IMR-90 (cell line): Measurements from ENCODE around the gene ECPAS. TPM values are rescaled to one million over a fixed set of nuclear protein-coding genes. Genes with fewer than 3 reads are reported as not detected.

Experiments
- ATAC-seq: fragments of 200-7000 bp; cut with Tn5 transposase; 2 replicates; pipeline ENCODE4 v1.9.1; 2020; ENCODE audit warnings: low read depth, mild to moderate bottlenecking, moderate library complexity
- BruUV-seq: library from RNA; stranded (reverse); fragments of 400-500 nt; replicated peaks from 2 replicates; lab custom pipeline; 2021; lab: Mats Ljungman, UMichigan
- CTCF ChIA-PET: fragments of 300-600 bp; formaldehyde crosslinking; extraction: SDS; loops from one replicate; lab custom pipeline; 2021; ENCODE audit warnings: antibody characterized with exemption; lab: Yijun Ruan, JAX
- POLR2A ChIA-PET: fragments of 300-600 bp; sonication (Branson Sonifier 250); formaldehyde crosslinking; loops from one replicate; lab custom pipeline; 2022; ENCODE audit warnings: antibody characterized with exemption; ENCODE audit not compliant: unreplicated experiment; lab: Charles Lee
- DNase-seq: peaks from one replicate; pipeline ENCODE4 v3.0.0; 2013
- H2AFZ ChIP-seq: replicated peaks from 2 replicates; pipeline ENCODE3; 2013; ENCODE audit warnings: low read length, mild to moderate bottlenecking; ENCODE audit not compliant: poor library complexity
- H2AK5ac ChIP-seq: 2 replicates; pipeline ENCODE4 v1.6.1; 2013; ENCODE audit warnings: low read depth, low read length, inconsistent platforms
- H2AK9ac ChIP-seq: replicated peaks from 2 replicates; pipeline ENCODE3; 2013; ENCODE audit warnings: mild to moderate bottlenecking, low read depth, low read length, moderate library complexity; ENCODE audit not compliant: poor library complexity
- H2BK120ac ChIP-seq: 2 replicates; pipeline ENCODE4 v1.6.1; 2013; ENCODE audit warnings: low read depth, low read length, inconsistent platforms
- H2BK15ac ChIP-seq: 3 replicates; pipeline ENCODE4 v1.6.1; 2013; ENCODE audit warnings: low read depth, low read length, inconsistent platforms
- H2BK20ac ChIP-seq: 2 replicates; pipeline ENCODE4 v1.6.1; 2013; ENCODE audit warnings: low read depth, mild to moderate bottlenecking, inconsistent platforms, low read length, moderate library complexity
- H2BK5ac ChIP-seq: 2 replicates; pipeline ENCODE4 v1.6.1; 2013; ENCODE audit warnings: mild to moderate bottlenecking, low read depth, low read length, inconsistent platforms; ENCODE audit not compliant: poor library complexity, severe bottlenecking
- H3K14ac ChIP-seq: replicated peaks from 2 replicates; pipeline ENCODE4 v1.6.1; 2013; ENCODE audit warnings: low read depth, low read length, inconsistent platforms
- H3K18ac ChIP-seq: 2 replicates; pipeline ENCODE4 v1.6.1; 2013; ENCODE audit warnings: low read depth, low read length, control low read depth
- H3K23ac ChIP-seq: 2 replicates; pipeline ENCODE4 v1.6.1; 2013; ENCODE audit warnings: low read depth, low read length, inconsistent platforms
- H3K27ac ChIP-seq: 2 replicates; pipeline ENCODE4 v1.5.1; 2013; ENCODE audit warnings: mild to moderate bottlenecking, control low read depth, low read length; ENCODE audit not compliant: insufficient read depth
- H3K27me3 ChIP-seq: 2 replicates; pipeline ENCODE4 v1.6.1; 2013; ENCODE audit warnings: low read length; ENCODE audit not compliant: control insufficient read depth, insufficient read depth
- H3K36me3 ChIP-seq: 2 replicates; pipeline ENCODE4 v1.6.1; 2013; ENCODE audit warnings: low read length, mixed read lengths; ENCODE audit not compliant: control insufficient read depth, insufficient read depth
- H3K4ac ChIP-seq: 2 replicates; pipeline ENCODE4 v1.6.1; 2013; ENCODE audit warnings: low read depth, low read length, inconsistent platforms
- H3K4me1 ChIP-seq: 2 replicates; pipeline ENCODE4 v1.6.1; 2013; ENCODE audit warnings: low read length, mixed read lengths; ENCODE audit not compliant: control insufficient read depth, insufficient read depth
- H3K4me2 ChIP-seq: 2 replicates; pipeline ENCODE4 v1.6.1; 2013; ENCODE audit warnings: low read depth, mild to moderate bottlenecking, control low read depth, low read length, moderate library complexity
- H3K4me3 ChIP-seq: 2 replicates; pipeline ENCODE4 v1.5.1; 2013; ENCODE audit warnings: low read depth, mild to moderate bottlenecking, control low read depth, low read length, moderate library complexity; ENCODE audit not compliant: insufficient read depth
- H3K56ac ChIP-seq: 2 replicates; pipeline ENCODE4 v1.6.1; 2013; ENCODE audit warnings: low read length, inconsistent platforms; ENCODE audit not compliant: insufficient read depth; ENCODE audit errors: extremely low read depth
- H3K79me1 ChIP-seq, 2 experiments: 2 replicates each; pipeline ENCODE4 v1.6.1; 2013; ENCODE audit warnings: low read length in 2 of 2, inconsistent platforms in 1 of 2, low read depth in 1 of 2
- H3K9ac ChIP-seq: 2 replicates; pipeline ENCODE4 v1.6.1; 2013; ENCODE audit warnings: low read depth, low read length, control low read depth
- H3K9me1 ChIP-seq: 2 replicates; pipeline ENCODE4 v1.6.1; 2013; ENCODE audit warnings: low read length, inconsistent platforms; ENCODE audit not compliant: insufficient read depth
- H3K9me3 ChIP-seq: 2 replicates; pipeline ENCODE4 v1.6.1; 2013; ENCODE audit warnings: low read length; ENCODE audit not compliant: control insufficient read depth, insufficient read depth
- H4K20me1 ChIP-seq: 2 replicates; pipeline ENCODE4 v1.6.1; 2013; ENCODE audit warnings: low read length, inconsistent platforms; ENCODE audit not compliant: insufficient read depth
- H4K5ac ChIP-seq: 2 replicates; pipeline ENCODE4 v1.6.1; 2013; ENCODE audit warnings: mild to moderate bottlenecking, low read depth, low read length, control low read depth
- H4K8ac ChIP-seq, 2 experiments: 2 replicates each; pipeline ENCODE4 v1.6.1; 2013; ENCODE audit warnings: low read depth in 2 of 2, low read length in 2 of 2, control low read depth in 1 of 2, inconsistent platforms in 1 of 2
- H4K91ac ChIP-seq: 2 replicates; pipeline ENCODE4 v1.6.1; 2013; ENCODE audit warnings: low read depth, low read length, inconsistent platforms; ENCODE audit not compliant: insufficient read depth
- CHD1 ChIP-seq: IDR thresholded peaks from 2 replicates; pipeline ENCODE4 v1.6.1; 2012; ENCODE audit warnings: low read depth, low read length, improper control_type of control experiment
- CTCF ChIP-seq: conservative IDR thresholded peaks from 2 replicates; pipeline ENCODE4 v1.5.1; 2012; ENCODE audit warnings: mild to moderate bottlenecking, low read depth, low read length, improper control_type of control experiment
- FOS ChIP-seq: fragments of 150-350 bp; IDR thresholded peaks from 2 replicates; pipeline ENCODE4 v1.6.1; 2016; ENCODE audit warnings: low read depth, low read length
- MAZ ChIP-seq: IDR thresholded peaks from 2 replicates; pipeline ENCODE4 v1.6.1; 2012; ENCODE audit warnings: low read depth, mild to moderate bottlenecking, low read length, improper control_type of control experiment, moderate library complexity, borderline replicate concordance
- NFE2L2 ChIP-seq: fragments of 150-350 bp; IDR thresholded peaks from 2 replicates; pipeline ENCODE4 v1.6.1; 2016; ENCODE audit warnings: low read depth, mild to moderate bottlenecking, low read length
- RCOR1 ChIP-seq: IDR thresholded peaks from 2 replicates; pipeline ENCODE4 v1.6.1; 2012; ENCODE audit warnings: mild to moderate bottlenecking, low read length, improper control_type of control experiment; ENCODE audit not compliant: insufficient replicate concordance
- SMC3 ChIP-seq: fragments of 150-350 bp; IDR thresholded peaks from 2 replicates; pipeline ENCODE4 v1.6.1; 2016; ENCODE audit warnings: low read depth, mild to moderate bottlenecking, antibody characterized with exemption, low read length, moderate library complexity
- USF2 ChIP-seq: fragments of 150-350 bp; IDR thresholded peaks from 2 replicates; pipeline ENCODE4 v1.6.1; 2017; ENCODE audit warnings: mild to moderate bottlenecking, antibody characterized with exemption, low read length, low read depth
- WGBS, 2 experiments: methylation state at CpG; one replicate each; pipeline versions ENCODE4 v1.1.5 to v1.1.7; 2013; ENCODE audit warnings: missing lambda C conversion rate in 2 of 2; ENCODE audit not compliant: insufficient read length in 1 of 2; ENCODE audit errors: extremely low coverage in 2 of 2; 5-methylcytosine and 5-hydroxymethylcytosine counted together
- dilution Hi-C: fragments of 300-500 bp; cut with HindIII; formaldehyde crosslinking; loops from one replicate; pipeline ENCODE4 v1.14.3; 2018; ENCODE audit warnings: low sequenced_read_pairs; ENCODE audit not compliant: unreplicated experiment
- in situ Hi-C: fragments of 300-500 bp; cut with MboI; formaldehyde crosslinking; loops from 3 replicates; pipeline ENCODE4 v1.14.3; 2019; ENCODE audit warnings: low sequenced_read_pairs, inconsistent platforms, mixed read lengths
- intact Hi-C: fragments of 100-400 bp; cut with micrococcal nuclease; formaldehyde crosslinking; loops from 2 replicates; pipeline ENCODE4 v1.10.0; 2022
- polyA plus RNA-seq, 3 experiments: library from polyadenylated mRNA; depleted of rRNA; stranded (reverse); fragments of >200 nt; gene quantifications; 2 replicates each; pipeline ENCODE4 v1.2.3, GENCODE V29; 2012; ENCODE audit warnings: low replicate concordance in 1 of 3
- total RNA-seq: library from RNA; depleted of rRNA; stranded (reverse); fragments of >200 nt; gene quantifications from 2 replicates; pipeline ENCODE4 v1.2.3, GENCODE V29; 2012
- TF ChIP-seq, protein P1 (sequence below): fragments of 150-350 bp; IDR thresholded peaks from 2 replicates; pipeline ENCODE4 v1.6.1; 2016; ENCODE audit warnings: low read depth, mild to moderate bottlenecking, low read length, moderate library complexity, borderline replicate concordance

ECPAS gene
- total and polyA plus RNA-seq, 2 of the 4 experiments (the other 2 are of a cell fraction) = 20.1 to 54.8 TPM

DNA sequence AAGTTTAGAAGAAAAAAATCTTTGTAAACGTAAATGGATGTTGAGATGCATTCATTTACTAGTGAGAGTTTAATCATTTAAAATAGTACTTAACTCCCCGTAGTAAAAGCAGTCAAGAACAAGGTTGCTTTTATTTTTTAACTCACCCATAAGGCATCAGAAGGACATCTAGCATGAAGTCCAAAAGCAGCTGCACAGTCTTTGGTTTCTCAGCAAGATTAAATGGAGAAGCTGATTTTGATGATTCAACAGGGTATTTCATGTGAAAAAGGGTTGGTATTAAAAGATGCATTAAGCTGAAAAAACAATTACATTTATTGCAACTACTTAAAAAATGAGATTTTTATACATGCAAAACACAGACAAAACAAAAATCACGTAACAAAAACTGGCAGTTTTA lies 44.0 kb downstream of the ECPAS start:
- no CpG with 5 or more reads among the region's 3 CpGs for WGBS, 2 experiments
- Histone ChIP-seq H3K23ac (no peak overlapping the region), H3K56ac (no peak overlapping the region), H3K9me1 (no peaks in the 10 kb centered on the region), H3K18ac (no peak overlapping the region), H2BK120ac (no peak overlapping the region), H3K14ac (no peak overlapping the region), H3K27ac (no peak overlapping the region), H2AK9ac (no peak overlapping the region), H2AFZ (no peak overlapping the region), H3K36me3 (peaks cover 15% of the 10 kb centered on the region), H3K4ac (no peak overlapping the region), H3K4me3 (no peak overlapping the region), H3K4me1 (no peaks in the 10 kb centered on the region), H4K5ac (no peak overlapping the region), H2BK5ac (no peak overlapping the region), H4K20me1 (no peaks in the 10 kb centered on the region), H4K8ac (no peak overlapping the region), H3K4me2 (no peak overlapping the region), H3K79me1 (peaks cover 7 to 12% of the 10 kb centered on the region in 2 experiments; a peak in 3 of 4 replicates), H3K9me3 (no peaks in the 10 kb centered on the region), H2AK5ac (no peak overlapping the region), H2BK20ac (no peak overlapping the region), H3K27me3 (no peaks in the 10 kb centered on the region), H4K91ac (no peak overlapping the region), H3K9ac (no peak overlapping the region), H2BK15ac (no peak overlapping the region)
- dilution Hi-C loops = no loop called here
- ChIA-PET POLR2A (no interaction called here), CTCF (no interaction called here)
- no TSS peak for BruUV-seq
- ATAC-seq (no peak), DNase-seq (no peak)
- TF ChIP-seq CTCF (no peak), NFE2L2 (no peak), SMC3 (no peak), MAZ (no peak), CHD1 (no peak), FOS (no peak), USF2 (no peak), RCOR1 (no peak)
- TF ChIP-seq, protein P1, sequence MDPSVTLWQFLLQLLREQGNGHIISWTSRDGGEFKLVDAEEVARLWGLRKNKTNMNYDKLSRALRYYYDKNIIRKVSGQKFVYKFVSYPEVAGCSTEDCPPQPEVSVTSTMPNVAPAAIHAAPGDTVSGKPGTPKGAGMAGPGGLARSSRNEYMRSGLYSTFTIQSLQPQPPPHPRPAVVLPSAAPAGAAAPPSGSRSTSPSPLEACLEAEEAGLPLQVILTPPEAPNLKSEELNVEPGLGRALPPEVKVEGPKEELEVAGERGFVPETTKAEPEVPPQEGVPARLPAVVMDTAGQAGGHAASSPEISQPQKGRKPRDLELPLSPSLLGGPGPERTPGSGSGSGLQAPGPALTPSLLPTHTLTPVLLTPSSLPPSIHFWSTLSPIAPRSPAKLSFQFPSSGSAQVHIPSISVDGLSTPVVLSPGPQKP = no peak
- in situ Hi-C loops = no loop called here
- intact Hi-C loops = no loop called here
